NCI-H2107 (cell line): Measurements from ENCODE around the gene RCAN2.
"Not testable (repeated sequence)": the region's sequence is repeated elsewhere in the genome, so short reads cannot be mapped to it uniquely, and the experiment has no call there.

Source experiments
- DNase-seq: peaks from one replicate; lab custom pipeline; 2025; lab: John Stamatoyannopoulos, UW

RCAN2 gene

GRCh38 chr6:46440141-46440540 is 51.1 kb downstream of the RCAN2 start:
- DNase-seq, result no peak

GRCh38 chr6:46438245-46438644 is 53.0 kb downstream of the RCAN2 start:
- DNase-seq, result no peak

GRCh38 chr6:46437671-46438221 is 53.5 kb downstream of the RCAN2 start:
- DNase-seq, result no peak

GRCh38 chr6:46422619-46423018 is 68.6 kb downstream of the RCAN2 start:
- no peak for DNase-seq

GRCh38 chr6:46421939-46422338 is 69.3 kb downstream of the RCAN2 start:
- DNase-seq, result no peak

GRCh38 chr6:46420921-46421638 is 70.2 kb downstream of the RCAN2 start:
- DNase-seq, result no peak

- peak; percentile 1 for DNase-seq
Measured at GRCh38 chr6:46419576-46420002, 71.7 kb downstream of the RCAN2 start.

GRCh38 chr6:46414398-46414797 is 76.9 kb downstream of the RCAN2 start:
- DNase-seq, result no peak

GRCh38 chr6:46412662-46413061 is 78.6 kb downstream of the RCAN2 start:
- DNase-seq, result no peak

GRCh38 chr6:46411456-46412197 is 79.6 kb downstream of the RCAN2 start:
- DNase-seq, result no peak

- DNase-seq, result peak; percentile 0
Measured at GRCh38 chr6:46410334-46410953, 80.8 kb downstream of the RCAN2 start.

- DNase-seq, result peak; percentile 7
Measured at GRCh38 chr6:46407776-46408530, 83.3 kb downstream of the RCAN2 start.

- DNase-seq, result no peak
Measured at GRCh38 chr6:46407246-46407645, 84.0 kb downstream of the RCAN2 start.

GRCh38 chr6:46405620-46406180 is 85.5 kb downstream of the RCAN2 start:
- DNase-seq, result not testable (repeated sequence)

- no peak for DNase-seq
Measured at GRCh38 chr6:46400898-46401297, 90.4 kb downstream of the RCAN2 start.

- DNase-seq, result no peak
Measured at GRCh38 chr6:46395530-46395929, 95.7 kb downstream of the RCAN2 start.

- DNase-seq, result no peak
Measured at GRCh38 chr6:46393940-46394337, 97.3 kb downstream of the RCAN2 start.

GRCh38 chr6:46393161-46393939 is 97.9 kb downstream of the RCAN2 start:
- no peak for DNase-seq

- no peak for DNase-seq
Measured at GRCh38 chr6:46392294-46392693, 99.0 kb downstream of the RCAN2 start.

GRCh38 chr6:46390153-46390876 is 100.9 kb downstream of the RCAN2 start:
- DNase-seq, result no peak
